Colonic mucosa (tissue), 4 donors: ENCODE data around the gene TUBGCP4. TPM values are rescaled to one million over a fixed set of nuclear protein-coding genes. Genes with fewer than 3 reads are reported as not detected.

ENCODE experiments used
- DNase-seq: peaks from one replicate; pipeline ENCODE4 v3.0.0-alpha.2; 2020
- H3K27ac ChIP-seq: fragments of 200-600 bp; one replicate; pipeline ENCODE4 v1.8.0; 2021
- H3K27me3 ChIP-seq: fragments of 200-600 bp; one replicate; pipeline ENCODE4 v1.8.0; 2021
- H3K36me3 ChIP-seq: fragments of 200-600 bp; one replicate; pipeline ENCODE4 v1.8.0; 2021
- H3K4me1 ChIP-seq: fragments of 200-600 bp; one replicate; pipeline ENCODE4 v1.8.0; 2021; ENCODE audit warnings: mild to moderate bottlenecking
- H3K4me3 ChIP-seq: fragments of 200-600 bp; one replicate; pipeline ENCODE4 v1.8.0; 2021
- H3K9ac ChIP-seq, 2 donors: one replicate each; pipeline ENCODE4 v1.7.0; 2013; ENCODE audit warnings: control low read depth in 2 of 2, low read depth in 2 of 2, low read length in 2 of 2
- H3K9me3 ChIP-seq: fragments of 200-600 bp; one replicate; pipeline ENCODE4 v1.8.0; 2021
- CTCF ChIP-seq: fragments of 200-600 bp; IDR thresholded peaks from one replicate; pipeline ENCODE4 v1.8.0; 2022; ENCODE audit warnings: antibody characterized with exemption, mild to moderate bottlenecking
- intact Hi-C: fragments of 100-400 bp; cut with DNase I; formaldehyde crosslinking; loops from one replicate; pipeline ENCODE4 v1.14.1; 2022
- total RNA-seq, 2 donors: library from RNA; stranded (reverse); fragmentation: NEBNext Ultra II Directional in 1 of 2; extraction: Animal tissue kit (Norgen Biotek cat#: 25700) in 1 of 2; gene quantifications; one replicate each; pipeline ENCODE4 v1.2.1, GENCODE V29; 2021
- donor health status: healthy.
- donor health status: DM: no; HTN: no; CAD: no.
- donor health status: DM: no; HTN: no; CAD: no.

The TUBGCP4 gene
- total RNA-seq, 2 donors from 2014 or later, result 19.0 to 38.3 TPM

GRCh38 chr15:43361313-43361903 lies 9.5 kb upstream of the TUBGCP4 start:
- peaks cover 16% of the 10 kb centered on the region for H3K9me3 ChIP-seq
- intact Hi-C loops, result no loop called here
- H3K27ac ChIP-seq, result no peak overlapping the region
- no peak for DNase-seq
- H3K4me3 ChIP-seq, result no peak overlapping the region
- no peaks in the 10 kb centered on the region for H3K4me1 ChIP-seq
- H3K27me3 ChIP-seq, result no peaks in the 10 kb centered on the region
- H3K9ac ChIP-seq, result no peak overlapping the region
- no peak for TF ChIP-seq CTCF
- peaks cover 19% of the 10 kb centered on the region for H3K36me3 ChIP-seq

GRCh38 chr15:43370310-43370974 lies 459 bp upstream of the TUBGCP4 start:
- TF ChIP-seq CTCF, result no peak
- peak overlapping the region; percentile 97 for H3K4me3 ChIP-seq
- DNase-seq, result peak; percentile 30
- no peaks in the 10 kb centered on the region for H3K27me3 ChIP-seq
- H3K36me3 ChIP-seq, result no peaks in the 10 kb centered on the region
- H3K27ac ChIP-seq, result peak overlapping the region; percentile 26
- intact Hi-C loops, result no loop called here
- peaks cover 7% of the 10 kb centered on the region for H3K4me1 ChIP-seq
- H3K9ac ChIP-seq, result peak overlapping the region; percentile 85 to 98
- H3K9me3 ChIP-seq, result no peaks in the 10 kb centered on the region

GRCh38 chr15:43376017-43376705 lies 5.3 kb downstream of the TUBGCP4 start:
- Histone ChIP-seq H3K4me1 (peaks cover 5% of the 10 kb centered on the region), H3K27me3 (no peaks in the 10 kb centered on the region), H3K9me3 (no peaks in the 10 kb centered on the region), H3K4me3 (no peak overlapping the region), H3K36me3 (no peaks in the 10 kb centered on the region), H3K9ac (no peak overlapping the region), H3K27ac (no peak overlapping the region)
- intact Hi-C loops, result no loop called here
- DNase-seq, result peak; percentile 27
- peak; percentile 73 for TF ChIP-seq CTCF

GRCh38 chr15:43378601-43379000 lies 7.7 kb downstream of the TUBGCP4 start:
- no peaks in the 10 kb centered on the region for H3K36me3 ChIP-seq
- no peak for DNase-seq
- H3K9ac ChIP-seq, result no peak overlapping the region
- H3K27ac ChIP-seq, result no peak overlapping the region
- intact Hi-C loops, result no loop called here
- no peaks in the 10 kb centered on the region for H3K4me1 ChIP-seq
- no peak overlapping the region for H3K4me3 ChIP-seq
- H3K27me3 ChIP-seq, result no peaks in the 10 kb centered on the region
- TF ChIP-seq CTCF, result no peak
- H3K9me3 ChIP-seq, result no peaks in the 10 kb centered on the region

- H3K4me1 ChIP-seq, result no peaks in the 10 kb centered on the region
- no peak overlapping the region for H3K4me3 ChIP-seq
- no peak for DNase-seq
- H3K36me3 ChIP-seq, result peaks cover 12% of the 10 kb centered on the region
- TF ChIP-seq CTCF, result no peak
- no peaks in the 10 kb centered on the region for H3K9me3 ChIP-seq
- no peak overlapping the region for H3K9ac ChIP-seq
- H3K27me3 ChIP-seq, result no peaks in the 10 kb centered on the region
- intact Hi-C loops, result no loop called here
- H3K27ac ChIP-seq, result no peak overlapping the region
Observed at GRCh38 chr15:43382310-43382709, 11.4 kb downstream of the TUBGCP4 start.
